Testis (tissue), 3 donors: ENCODE measurements around the gene CELF2. TPM values are rescaled to one million over a fixed set of nuclear protein-coding genes. Genes with fewer than 3 reads are reported as not detected.

Experiments used
- DNase-seq: peaks from one replicate; pipeline ENCODE4 v3.0.0-alpha.2; 2019
- H3K27ac ChIP-seq, 2 donors: fragments of 200-600 bp; sonication (generic); one replicate each; pipeline ENCODE4 v1.5.1; 2019
- H3K27me3 ChIP-seq: fragments of 200-600 bp; sonication (generic); one replicate; pipeline ENCODE4 v1.5.1; 2019
- H3K36me3 ChIP-seq: fragments of 200-600 bp; sonication (generic); one replicate; pipeline ENCODE4 v1.5.1; 2017; ENCODE audit warnings: low read depth; ENCODE audit errors: missing control alignments
- H3K4me1 ChIP-seq: fragments of 200-600 bp; sonication (generic); one replicate; pipeline ENCODE4 v1.5.1; 2019
- H3K4me3 ChIP-seq, 2 donors: fragments of 200-600 bp; sonication (generic); one replicate each; pipeline ENCODE4 v1.5.1; 2017 to 2019
- H3K9me3 ChIP-seq: fragments of 200-600 bp; sonication (generic); one replicate; pipeline ENCODE4 v1.5.1; 2017
- POLR2A ChIP-seq: fragments of 450-650 bp; IDR thresholded peaks from one replicate; pipeline ENCODE4 v1.6.1; 2017; ENCODE audit warnings: antibody characterized with exemption, mild to moderate bottlenecking, moderate library complexity
- WGBS, 2 donors: methylation state at CpG; one replicate each; pipeline ENCODE4 v1.1.5; 2018; 5-methylcytosine and 5-hydroxymethylcytosine counted together
- intact Hi-C: fragments of 100-400 bp; cut with DNase I; formaldehyde crosslinking; loops from one replicate; pipeline ENCODE4 v1.15.1; 2023; ENCODE audit warnings: low total_unique reads
- polyA plus RNA-seq: library from polyadenylated mRNA; stranded (reverse); fragments of 350-450 nt; fragmentation: Illumina TruSeq; extraction: RNeasy Lipid Tissue Mini Kit (QIAGEN cat#74804); gene quantifications from one replicate; pipeline ENCODE4 v1.2.3, GENCODE V29; 2014; ENCODE audit warnings: low read depth, low replicate concordance; ENCODE audit not compliant: insufficient read depth
- total RNA-seq, 2 donors: library from RNA; depleted of rRNA; stranded (reverse); fragments of >200 nt; gene quantifications; one replicate each; pipeline ENCODE4 v1.2.3, GENCODE V29; 2016
- TF ChIP-seq, protein P1 (sequence below), 3 experiments: fragments of 450-650 bp in 2 of 3; fragments of 200-600 bp in 1 of 3; sonication (generic) in 1 of 3; IDR thresholded peaks; one replicate each; pipeline ENCODE4 v1.5.1; 2016 to 2019; ENCODE audit warnings: antibody characterized with exemption in 3 of 3, mild to moderate bottlenecking in 2 of 3, moderate library complexity in 1 of 3

Gene CELF2
- total and polyA plus RNA-seq, 3 donors from 2014 or later: 17.5 to 41.6 (median 27.8) TPM

DNA sequence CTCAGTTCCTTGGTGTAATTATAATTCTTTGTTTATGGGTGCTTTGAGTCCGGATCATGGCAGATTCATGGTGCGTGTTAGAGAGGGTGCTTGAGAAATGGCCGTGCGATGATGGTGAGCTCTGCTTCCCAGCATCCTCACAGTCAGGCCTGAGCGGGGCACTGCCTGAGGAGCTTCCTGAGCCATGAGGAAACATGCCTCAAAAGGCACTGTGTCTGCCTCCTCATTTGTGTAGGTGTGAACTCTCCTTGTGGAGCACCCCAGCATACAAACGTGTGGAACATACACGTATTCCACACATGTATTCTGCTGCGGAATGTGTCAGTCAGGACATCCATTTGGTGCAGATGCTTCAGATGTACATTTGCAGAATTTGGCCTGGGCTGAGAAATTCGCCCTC, 205.4 kb downstream of the CELF2 start:
- WGBS, 2 donors: 85 to 86% methylated on average over 9 of the region's 9 CpGs
- no peak for DNase-seq
- no peak for TF ChIP-seq POLR2A
- TF ChIP-seq, protein P1, sequence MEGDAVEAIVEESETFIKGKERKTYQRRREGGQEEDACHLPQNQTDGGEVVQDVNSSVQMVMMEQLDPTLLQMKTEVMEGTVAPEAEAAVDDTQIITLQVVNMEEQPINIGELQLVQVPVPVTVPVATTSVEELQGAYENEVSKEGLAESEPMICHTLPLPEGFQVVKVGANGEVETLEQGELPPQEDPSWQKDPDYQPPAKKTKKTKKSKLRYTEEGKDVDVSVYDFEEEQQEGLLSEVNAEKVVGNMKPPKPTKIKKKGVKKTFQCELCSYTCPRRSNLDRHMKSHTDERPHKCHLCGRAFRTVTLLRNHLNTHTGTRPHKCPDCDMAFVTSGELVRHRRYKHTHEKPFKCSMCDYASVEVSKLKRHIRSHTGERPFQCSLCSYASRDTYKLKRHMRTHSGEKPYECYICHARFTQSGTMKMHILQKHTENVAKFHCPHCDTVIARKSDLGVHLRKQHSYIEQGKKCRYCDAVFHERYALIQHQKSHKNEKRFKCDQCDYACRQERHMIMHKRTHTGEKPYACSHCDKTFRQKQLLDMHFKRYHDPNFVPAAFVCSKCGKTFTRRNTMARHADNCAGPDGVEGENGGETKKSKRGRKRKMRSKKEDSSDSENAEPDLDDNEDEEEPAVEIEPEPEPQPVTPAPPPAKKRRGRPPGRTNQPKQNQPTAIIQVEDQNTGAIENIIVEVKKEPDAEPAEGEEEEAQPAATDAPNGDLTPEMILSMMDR (IDR thresholded peaks at IDR 0.05): no peak
- intact Hi-C loops: no loop called here
- Histone ChIP-seq H3K36me3 (no peaks in the 10 kb centered on the region), H3K4me1 (no peaks in the 10 kb centered on the region), H3K4me3 (no peak overlapping the region), H3K27ac (no peak overlapping the region), H3K27me3 (no peaks in the 10 kb centered on the region), H3K9me3 (no peaks in the 10 kb centered on the region)

DNA sequence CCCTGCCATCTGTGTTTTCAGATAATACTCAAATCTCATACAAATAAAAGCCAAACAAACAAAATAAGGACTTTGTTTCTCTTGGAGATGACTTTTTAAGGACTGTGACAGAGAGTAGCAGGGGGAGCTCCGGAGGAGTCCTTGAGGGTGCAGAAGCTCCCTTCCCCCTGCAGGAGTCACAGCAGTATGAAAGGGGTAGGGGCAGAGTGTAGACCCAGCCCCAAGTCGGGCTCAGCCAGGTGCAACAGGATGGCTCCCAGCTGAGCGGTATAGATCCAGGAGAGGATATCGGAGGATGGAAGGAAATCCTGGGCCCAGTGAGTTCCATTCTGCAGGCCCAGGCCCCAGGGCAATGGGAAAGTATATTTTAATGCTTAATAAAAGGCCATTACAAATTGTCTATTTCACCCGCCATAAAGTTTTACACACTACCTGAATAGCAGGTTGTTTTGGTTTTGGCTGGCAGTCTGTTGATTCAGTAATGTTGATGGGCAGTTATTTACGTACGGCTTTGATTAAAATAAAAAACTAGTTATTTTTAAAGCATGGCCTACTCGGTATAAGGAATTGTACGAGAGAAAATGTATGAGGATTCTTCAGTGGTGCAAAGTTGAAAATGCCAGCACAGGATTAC, 206.0 kb downstream of the CELF2 start:
- Histone ChIP-seq H3K4me3 (no peak overlapping the region), H3K27ac (no peak overlapping the region), H3K4me1 (no peaks in the 10 kb centered on the region), H3K36me3 (no peaks in the 10 kb centered on the region), H3K27me3 (no peaks in the 10 kb centered on the region), H3K9me3 (no peaks in the 10 kb centered on the region)
- DNase-seq: no peak
- no peak for TF ChIP-seq POLR2A
- TF ChIP-seq, protein P1 (IDR thresholded peaks at IDR 0.05): no peak
- WGBS, 2 donors: 93 to 96% methylated on average over 8 to 9 of the region's 9 CpGs
- intact Hi-C loops: no loop called here

DNA sequence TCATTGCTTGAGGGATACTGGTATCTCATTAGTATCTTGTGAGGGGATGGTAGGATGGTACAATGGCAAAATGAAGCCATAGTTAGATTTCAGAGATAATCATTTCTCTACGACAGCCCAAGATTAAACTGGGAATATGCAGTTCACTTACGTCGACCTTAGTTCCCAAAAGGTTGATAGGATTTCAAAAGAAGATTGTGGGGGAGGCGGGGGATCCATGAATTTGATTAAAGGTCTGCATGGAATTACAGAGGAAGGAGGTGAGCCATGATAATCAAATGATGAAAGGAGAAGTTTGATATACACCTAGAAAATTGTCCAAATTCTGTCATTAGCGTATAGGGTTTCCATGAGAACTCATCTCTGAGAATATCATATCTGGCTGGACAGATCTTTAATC, 206.6 kb downstream of the CELF2 start:
- 91 to 93% methylated on average over 5 of the region's 5 CpGs for WGBS, 2 donors

DNA sequence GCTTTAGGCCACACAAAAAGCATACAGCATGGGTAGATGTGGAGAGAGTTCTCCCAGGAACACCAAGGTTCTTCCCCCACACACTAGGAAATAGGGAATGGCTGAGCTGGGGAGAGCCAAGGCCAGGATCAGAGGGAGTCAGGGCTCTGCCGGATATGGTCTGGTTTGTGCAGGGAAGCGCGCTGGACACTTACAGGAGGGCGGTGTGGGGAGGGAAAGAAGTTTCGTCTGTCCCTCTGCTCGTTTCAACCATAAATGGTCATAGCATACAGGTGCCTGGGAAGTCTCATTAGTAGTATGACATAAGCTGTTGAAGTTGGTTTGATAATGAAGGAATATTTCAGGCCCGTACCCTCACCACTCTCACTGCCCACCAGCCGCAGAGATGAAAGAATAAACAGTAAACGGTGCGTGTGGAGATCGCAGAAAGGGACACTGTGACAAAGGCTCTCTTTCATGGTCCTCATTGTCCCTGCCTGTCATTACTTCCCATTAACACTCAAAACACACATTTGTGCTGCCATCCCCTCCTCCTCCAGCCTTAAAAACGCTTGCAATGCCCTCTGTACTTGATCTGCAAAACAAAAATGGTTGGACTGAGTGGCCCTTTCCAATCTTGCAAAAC, 207.2 kb downstream of the CELF2 start:
- Histone ChIP-seq H3K27me3 (no peaks in the 10 kb centered on the region), H3K27ac (no peak overlapping the region), H3K4me1 (no peaks in the 10 kb centered on the region), H3K4me3 (no peak overlapping the region), H3K9me3 (no peaks in the 10 kb centered on the region), H3K36me3 (no peaks in the 10 kb centered on the region)
- DNase-seq: no peak
- TF ChIP-seq, protein P1 (IDR thresholded peaks at IDR 0.05): no peak
- TF ChIP-seq POLR2A: no peak
- intact Hi-C loops: no loop called here
- WGBS, 2 donors: 79% methylated on average over 12 of the region's 12 CpGs

More for the DNA sequence above, 206.6 kb downstream of the CELF2 start:
- intact Hi-C loops: no loop called here
- Histone ChIP-seq H3K27ac (no peak overlapping the region), H3K27me3 (no peaks in the 10 kb centered on the region), H3K36me3 (no peaks in the 10 kb centered on the region), H3K4me1 (no peaks in the 10 kb centered on the region), H3K4me3 (no peak overlapping the region), H3K9me3 (no peaks in the 10 kb centered on the region)
- TF ChIP-seq, protein P1 (IDR thresholded peaks at IDR 0.05): no peak
- TF ChIP-seq POLR2A: no peak
- no peak for DNase-seq

DNA sequence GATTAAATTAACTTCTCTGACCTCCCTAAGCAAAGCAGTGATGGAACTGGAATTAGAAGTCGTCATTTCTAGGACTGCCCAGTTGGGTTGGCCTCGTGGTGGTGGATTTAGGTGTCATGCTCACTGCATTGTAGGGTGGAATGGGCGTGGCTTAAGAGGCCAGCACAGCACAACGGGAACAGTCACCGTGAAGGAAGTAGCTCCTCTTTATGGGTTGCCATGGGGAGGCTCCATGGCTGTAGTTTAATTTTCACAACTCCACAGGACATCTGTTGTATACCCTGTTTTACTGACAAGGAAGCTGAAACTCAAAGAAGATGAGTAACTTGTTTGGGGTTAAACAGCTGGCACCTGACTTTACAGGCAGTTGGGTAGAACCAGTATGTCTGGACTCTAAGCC, 208.3 kb downstream of the CELF2 start:
- Histone ChIP-seq H3K9me3 (no peaks in the 10 kb centered on the region), H3K36me3 (no peaks in the 10 kb centered on the region), H3K27ac (no peak overlapping the region), H3K27me3 (no peaks in the 10 kb centered on the region), H3K4me1 (no peaks in the 10 kb centered on the region), H3K4me3 (no peak overlapping the region)
- 75 to 81% methylated on average over 5 of the region's 5 CpGs for WGBS, 2 donors
- no peak for DNase-seq
- no peak for TF ChIP-seq POLR2A
- TF ChIP-seq, protein P1 (IDR thresholded peaks at IDR 0.05): no peak
- intact Hi-C loops: no loop called here
